Placental epithelial cell (primary cell): ENCODE measurements around the gene TBCCD1. TPM values are rescaled to one million over a fixed set of nuclear protein-coding genes. Genes with fewer than 3 reads are reported as not detected.

ENCODE experiments used
- total RNA-seq: library from RNA; depleted of rRNA; stranded (reverse); fragments of >200 nt; gene quantifications from 2 replicates; pipeline ENCODE4 v1.2.3, GENCODE V29; 2012

The TBCCD1 gene, protein sequence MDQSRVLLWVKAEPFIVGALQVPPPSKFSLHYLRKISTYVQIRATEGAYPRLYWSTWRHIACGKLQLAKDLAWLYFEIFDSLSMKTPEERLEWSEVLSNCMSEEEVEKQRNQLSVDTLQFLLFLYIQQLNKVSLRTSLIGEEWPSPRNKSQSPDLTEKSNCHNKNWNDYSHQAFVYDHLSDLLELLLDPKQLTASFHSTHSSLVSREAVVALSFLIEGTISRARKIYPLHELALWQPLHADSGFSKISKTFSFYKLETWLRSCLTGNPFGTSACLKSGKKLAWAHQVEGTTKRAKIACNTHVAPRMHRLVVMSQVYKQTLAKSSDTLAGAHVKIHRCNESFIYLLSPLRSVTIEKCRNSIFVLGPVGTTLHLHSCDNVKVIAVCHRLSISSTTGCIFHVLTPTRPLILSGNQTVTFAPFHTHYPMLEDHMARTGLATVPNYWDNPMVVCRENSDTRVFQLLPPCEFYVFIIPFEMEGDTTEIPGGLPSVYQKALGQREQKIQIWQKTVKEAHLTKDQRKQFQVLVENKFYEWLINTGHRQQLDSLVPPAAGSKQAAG
- 12.2 and 16.4 TPM in 2 replicates for total RNA-seq

DNA sequence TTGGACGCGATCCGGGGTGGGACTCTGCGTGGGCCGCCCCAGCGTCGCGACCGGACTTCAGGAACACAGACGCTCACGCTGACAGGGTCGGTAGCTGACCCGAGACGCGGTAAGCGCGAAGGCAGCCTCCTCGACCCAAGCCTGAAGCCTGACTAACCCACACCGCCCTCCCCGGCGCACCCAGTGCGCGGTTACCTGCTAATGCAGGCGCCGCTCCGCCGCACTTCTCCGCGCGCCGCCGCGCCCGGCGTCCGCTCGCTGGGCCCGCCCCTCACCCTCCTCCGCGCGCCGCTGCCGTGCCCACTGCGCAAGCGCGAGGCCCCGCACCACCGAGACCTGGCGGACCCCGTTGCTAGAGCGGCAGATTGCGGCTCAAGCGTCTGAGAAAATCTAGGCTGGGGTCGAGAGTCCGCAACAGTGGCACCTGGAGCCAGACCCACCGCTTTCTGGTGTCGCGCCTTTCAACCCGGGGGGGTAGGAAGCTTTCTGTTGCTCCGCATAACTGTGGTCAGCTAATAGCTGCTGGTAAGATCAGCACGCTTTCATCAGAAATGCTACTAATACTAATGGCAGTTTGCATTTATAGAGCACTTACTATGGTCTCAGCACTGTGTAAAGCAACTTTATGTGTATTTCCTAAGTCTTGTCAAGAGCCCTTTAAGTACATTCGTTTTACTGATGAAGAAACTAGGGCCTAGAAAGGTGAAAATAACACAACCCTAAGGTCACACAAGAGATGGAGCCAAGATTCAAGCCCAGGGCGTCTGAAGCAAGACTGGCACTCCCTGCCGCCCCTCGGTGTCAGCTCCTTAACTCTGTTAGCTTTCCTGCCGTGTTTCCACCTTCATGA lies at the start of gene TBCCD1:
Gene TBCCD1 (minus strand): TSS at position 268 of the 850 bp plus-strand sequence. CDS start 3,010 bp downstream, outside the sequence.

DNA sequence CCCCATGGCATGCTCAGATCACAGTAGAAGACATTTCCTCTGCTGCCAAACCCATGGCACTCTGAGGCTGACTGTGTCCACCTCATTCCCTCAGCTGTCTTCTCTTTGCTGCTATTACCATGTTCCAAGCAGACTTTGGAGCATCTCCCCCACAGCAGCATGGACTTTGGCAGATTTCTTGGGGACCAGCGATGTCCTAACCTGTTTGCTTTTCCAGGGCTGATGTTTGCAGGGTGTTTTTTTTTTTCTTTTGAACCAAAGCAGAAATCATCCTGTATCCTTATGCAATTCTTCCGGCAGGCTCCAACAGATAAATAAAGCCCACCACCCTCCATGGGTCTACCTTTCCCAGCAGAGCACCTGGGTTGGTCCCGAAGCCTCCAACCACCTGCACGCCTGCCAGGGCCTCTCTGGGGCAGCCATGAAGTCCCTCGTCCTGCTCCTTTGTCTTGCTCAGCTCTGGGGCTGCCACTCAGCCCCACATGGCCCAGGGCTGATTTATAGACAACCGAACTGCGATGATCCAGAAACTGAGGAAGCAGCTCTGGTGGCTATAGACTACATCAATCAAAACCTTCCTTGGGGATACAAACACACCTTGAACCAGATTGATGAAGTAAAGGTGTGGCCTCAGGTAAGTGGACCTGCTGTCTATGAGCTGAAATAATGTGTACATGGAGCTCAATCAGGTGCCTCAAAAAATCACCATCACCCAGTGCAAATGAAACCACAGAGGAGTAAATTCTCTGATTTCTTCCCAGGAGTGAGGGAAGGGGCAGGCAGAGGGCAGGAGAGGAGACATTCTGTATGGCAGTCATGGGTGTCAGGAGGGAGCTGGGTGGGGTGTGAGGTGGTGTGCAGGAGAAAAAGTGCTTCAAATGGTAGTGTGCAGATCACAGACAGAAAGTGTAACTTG lies 45.8 kb upstream of the TBCCD1 start, which contains the start of gene AHSG:
Gene AHSG (plus strand): TSS at position 340 of the 916 bp plus-strand sequence. CDS start 82 bp downstream, at position 422.

DNA sequence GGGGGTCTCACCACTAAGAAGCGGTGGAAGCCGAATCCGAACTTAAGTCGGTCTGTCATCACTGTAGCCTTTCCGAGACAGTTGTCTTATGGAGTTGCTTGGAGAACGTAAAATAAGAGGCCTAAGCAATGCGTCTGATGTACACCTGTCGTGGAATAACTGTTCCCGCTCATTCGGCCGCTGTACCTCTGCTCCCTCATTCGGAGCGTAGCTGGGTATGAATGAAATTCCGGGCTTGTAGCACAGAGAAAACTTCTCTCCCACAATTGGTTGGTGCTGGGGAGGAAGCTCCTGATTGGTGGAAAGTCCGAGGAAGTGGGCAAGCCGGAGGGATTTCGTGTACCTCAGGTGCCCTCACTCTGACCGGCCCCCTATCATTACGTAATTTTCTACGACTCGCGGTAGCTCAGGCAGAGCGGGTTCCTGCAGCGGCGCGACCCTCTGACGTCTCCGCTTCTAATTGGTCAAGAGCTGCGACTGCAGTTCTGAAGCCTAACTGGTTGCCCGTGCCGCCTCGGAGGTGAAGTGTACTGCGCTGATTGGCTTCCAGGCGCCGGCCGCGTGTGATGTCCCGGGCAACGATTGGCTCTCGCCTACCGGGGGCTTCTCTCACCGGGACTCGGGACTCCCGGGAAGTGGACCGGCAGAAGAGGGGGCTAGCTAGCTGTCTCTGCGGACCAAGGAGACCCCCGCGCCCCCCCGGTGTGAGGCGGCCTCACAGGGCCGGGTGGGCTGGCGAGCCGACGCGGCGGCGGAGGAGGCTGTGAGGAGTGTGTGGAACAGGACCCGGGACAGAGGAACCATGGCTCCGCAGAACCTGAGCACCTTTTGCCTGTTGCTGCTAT lies 3.2 kb upstream of the TBCCD1 start, which contains the start of gene DNAJB11:
Gene DNAJB11 (plus strand): TSS at position 625 of the 845 bp plus-strand sequence. CDS start 178 bp downstream, at position 803.

DNA sequence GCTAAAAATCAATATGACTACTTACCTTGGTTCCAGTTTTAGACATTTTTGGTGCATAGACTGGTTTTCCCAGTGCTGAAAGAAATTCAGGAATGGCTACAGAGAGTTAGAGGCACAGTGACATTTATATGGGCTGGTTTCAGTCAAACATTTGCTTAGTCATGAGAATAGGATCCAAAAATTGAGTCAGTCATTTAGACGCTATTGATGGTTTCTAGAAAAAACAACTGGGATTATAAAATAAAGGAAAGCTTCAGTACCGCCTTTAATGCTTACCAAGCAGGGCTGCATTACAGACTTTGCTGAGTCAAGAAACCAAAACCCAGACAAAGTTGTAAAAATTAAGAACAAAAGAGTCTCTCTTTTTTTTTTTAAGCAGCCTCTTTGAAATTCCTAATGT lies 22.9 kb downstream of the TBCCD1 start, which contains the start of gene CRYGS:
Gene CRYGS (minus strand): TSS at position 100 of the 400 bp plus-strand sequence. CDS start 54 bp downstream, at position 46.

Other genes with a start within 250 kb of the TBCCD1 start
- not detected in 2 replicates for gene DGKG, start 205.1 kb downstream of the TBCCD1 start, total RNA-seq
- 1.3 and 1.6 TPM in 2 replicates for gene CRYGS, start 23.0 kb downstream of the TBCCD1 start, total RNA-seq
- gene DNAJB11, start 3.4 kb upstream of the TBCCD1 start, total RNA-seq, result 21.2 and 54.3 TPM in 2 replicates
- gene AHSG, start 45.7 kb upstream of the TBCCD1 start, total RNA-seq, result not detected in 2 replicates
- gene FETUB, start 73.1 kb upstream of the TBCCD1 start, total RNA-seq, result 0.22 TPM in 1 of 2 replicates, not detected in the other
- gene HRG, start 98.7 kb upstream of the TBCCD1 start, total RNA-seq, result not detected in 2 replicates
- not detected in 2 replicates for gene KNG1, start 150.0 kb upstream of the TBCCD1 start, total RNA-seq
- 463 and 688 TPM in 2 replicates for gene EIF4A2, start 216.2 kb upstream of the TBCCD1 start, total RNA-seq
- 15.7 and 17.0 TPM in 2 replicates for gene RFC4, start 239.1 kb upstream of the TBCCD1 start, total RNA-seq